ENCODE measurements around the gene DNAAF5. TPM values are rescaled to one million over a fixed set of nuclear protein-coding genes. Genes with fewer than 3 reads are reported as not detected.

Gene DNAAF5
- total and polyA plus RNA-seq, 2 donors (not counting 1 experiment from before 2014, with no cell fraction given): 13.1 to 14.2 TPM

DNA sequence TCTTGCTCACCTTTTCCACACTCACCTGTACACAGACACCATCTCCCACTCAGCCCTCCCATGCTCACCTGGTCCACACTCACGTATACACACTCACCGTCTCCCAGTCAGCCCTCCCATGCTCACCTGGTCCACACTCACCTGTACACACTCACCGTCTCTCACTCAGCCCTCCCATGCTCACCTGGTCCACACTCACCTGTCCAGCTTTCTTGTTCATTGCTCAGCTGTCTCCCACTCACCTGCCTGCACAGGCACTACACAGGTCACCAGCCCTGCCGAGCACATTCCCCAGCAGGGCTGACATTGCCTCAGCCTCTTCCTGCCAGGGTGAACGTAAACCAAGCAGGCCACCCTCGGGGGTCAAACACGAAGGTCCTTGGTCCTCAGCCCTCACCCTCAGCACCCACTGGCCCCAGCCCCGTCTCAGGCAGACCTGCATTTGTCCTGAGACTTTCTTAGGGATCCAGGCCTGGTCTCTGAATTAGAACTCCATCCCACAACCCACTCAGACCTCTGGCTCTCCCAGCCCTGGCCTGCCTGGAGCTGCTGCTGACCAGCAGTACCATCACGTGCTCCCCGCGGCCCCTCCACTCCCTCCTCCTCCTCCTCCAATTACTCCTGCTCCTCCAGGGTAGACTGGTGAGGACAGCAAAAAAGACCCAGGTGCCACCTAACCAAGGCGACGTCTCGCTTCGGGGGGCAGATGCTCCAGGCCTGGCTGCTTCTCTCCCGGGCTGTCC, 12.8 kb upstream of the DNAAF5 start:
- Histone ChIP-seq H3K9ac (ENCODE audit: insufficient read depth, low read length) (no peak overlapping the region), H3K4me1 (ENCODE audit: control insufficient read depth, extremely low read depth, insufficient read depth, low read length) (no peaks in the 10 kb centered on the region), H3K27ac (ENCODE audit: insufficient read depth, low read length) (no peak overlapping the region), H3K9me3 (ENCODE audit: control insufficient read depth, insufficient read depth, low read depth, low read length) (no peaks in the 10 kb centered on the region), H3K27me3 (ENCODE audit: control insufficient read depth, insufficient read depth, low read length) (no peaks in the 10 kb centered on the region), H3K4me3 (replicated peaks in 1 of 4; ENCODE audit: control extremely low read depth in 1 of 4, insufficient read depth in 1 of 4, low read depth in 3 of 4, low read length in 4 of 4) (no peak overlapping the region), H3K79me2 (ENCODE audit: control insufficient read depth, insufficient read depth, low read length) (no peaks in the 10 kb centered on the region), H4K20me1 (ENCODE audit: control insufficient read depth, extremely low read depth, insufficient read depth, low read length) (no peaks in the 10 kb centered on the region), H3K4me2 (ENCODE audit: extremely low read depth, insufficient read depth, low read length) (no peak overlapping the region), H3K36me3 (ENCODE audit: control insufficient read depth, insufficient read depth, low read length) (no peaks in the 10 kb centered on the region), H2AFZ (ENCODE audit: low read length) (no peak overlapping the region)
- TF ChIP-seq, protein P1, sequence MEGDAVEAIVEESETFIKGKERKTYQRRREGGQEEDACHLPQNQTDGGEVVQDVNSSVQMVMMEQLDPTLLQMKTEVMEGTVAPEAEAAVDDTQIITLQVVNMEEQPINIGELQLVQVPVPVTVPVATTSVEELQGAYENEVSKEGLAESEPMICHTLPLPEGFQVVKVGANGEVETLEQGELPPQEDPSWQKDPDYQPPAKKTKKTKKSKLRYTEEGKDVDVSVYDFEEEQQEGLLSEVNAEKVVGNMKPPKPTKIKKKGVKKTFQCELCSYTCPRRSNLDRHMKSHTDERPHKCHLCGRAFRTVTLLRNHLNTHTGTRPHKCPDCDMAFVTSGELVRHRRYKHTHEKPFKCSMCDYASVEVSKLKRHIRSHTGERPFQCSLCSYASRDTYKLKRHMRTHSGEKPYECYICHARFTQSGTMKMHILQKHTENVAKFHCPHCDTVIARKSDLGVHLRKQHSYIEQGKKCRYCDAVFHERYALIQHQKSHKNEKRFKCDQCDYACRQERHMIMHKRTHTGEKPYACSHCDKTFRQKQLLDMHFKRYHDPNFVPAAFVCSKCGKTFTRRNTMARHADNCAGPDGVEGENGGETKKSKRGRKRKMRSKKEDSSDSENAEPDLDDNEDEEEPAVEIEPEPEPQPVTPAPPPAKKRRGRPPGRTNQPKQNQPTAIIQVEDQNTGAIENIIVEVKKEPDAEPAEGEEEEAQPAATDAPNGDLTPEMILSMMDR (conservative IDR thresholded peaks at IDR 0.05 in 1 of 2, IDR thresholded peaks at IDR 0.05 in 1 of 2; ENCODE audit: low read depth in 1 of 2, low read length in 2 of 2): no peak
- no peak for TF ChIP-seq EZH2 (IDR thresholded peaks at IDR 0.05; ENCODE audit: low read length, missing control alignments)
- no peak for DNase-seq (ENCODE audit: low read depth in 2 of 2)

DNA sequence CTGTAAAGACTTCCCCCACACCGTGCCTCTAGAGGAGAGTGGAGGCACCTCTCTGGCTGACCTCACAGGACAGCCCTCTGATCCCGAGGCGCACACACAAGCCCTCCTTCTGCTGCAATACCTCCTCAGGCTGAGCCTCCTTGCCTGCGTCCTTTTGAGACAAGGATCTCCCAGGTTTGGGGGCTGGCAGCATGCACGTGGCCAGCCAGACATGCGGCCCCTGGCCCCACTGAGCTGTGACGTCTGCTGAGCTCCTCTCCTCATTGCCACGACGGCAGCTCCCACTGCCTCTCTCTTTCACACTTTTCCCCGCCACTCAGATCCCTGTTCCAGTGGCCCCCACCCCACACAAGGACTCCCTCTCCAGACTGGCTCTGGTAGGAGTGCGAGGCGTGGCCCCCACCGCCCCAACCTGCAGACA, 12.2 kb upstream of the DNAAF5 start:
- no peak overlapping the region for H3K27ac ChIP-seq (ENCODE audit: insufficient read depth, low read length)
- H2AFZ ChIP-seq (ENCODE audit: low read length): no peak overlapping the region
- no peaks in the 10 kb centered on the region for H3K36me3 ChIP-seq (ENCODE audit: control insufficient read depth, insufficient read depth, low read length)
- no peaks in the 10 kb centered on the region for H3K9me3 ChIP-seq (ENCODE audit: control insufficient read depth, insufficient read depth, low read depth, low read length)
- H3K79me2 ChIP-seq (ENCODE audit: control insufficient read depth, insufficient read depth, low read length): no peaks in the 10 kb centered on the region
- no peaks in the 10 kb centered on the region for H3K27me3 ChIP-seq (ENCODE audit: control insufficient read depth, insufficient read depth, low read length)
- TF ChIP-seq EZH2 (IDR thresholded peaks at IDR 0.05; ENCODE audit: low read length, missing control alignments): no peak
- TF ChIP-seq, protein P1 (conservative IDR thresholded peaks at IDR 0.05 in 1 of 2, IDR thresholded peaks at IDR 0.05 in 1 of 2; ENCODE audit: low read depth in 1 of 2, low read length in 2 of 2): no peak
- no peak overlapping the region for H3K4me3 ChIP-seq (replicated peaks in 1 of 4; ENCODE audit: control extremely low read depth in 1 of 4, insufficient read depth in 1 of 4, low read depth in 3 of 4, low read length in 4 of 4)
- no peaks in the 10 kb centered on the region for H3K4me1 ChIP-seq (ENCODE audit: control insufficient read depth, extremely low read depth, insufficient read depth, low read length)
- H3K4me2 ChIP-seq (ENCODE audit: extremely low read depth, insufficient read depth, low read length): no peak overlapping the region
- H4K20me1 ChIP-seq (ENCODE audit: control insufficient read depth, extremely low read depth, insufficient read depth, low read length): no peaks in the 10 kb centered on the region
- H3K9ac ChIP-seq (ENCODE audit: insufficient read depth, low read length): no peak overlapping the region
- DNase-seq (ENCODE audit: low read depth in 2 of 2): no peak

DNA sequence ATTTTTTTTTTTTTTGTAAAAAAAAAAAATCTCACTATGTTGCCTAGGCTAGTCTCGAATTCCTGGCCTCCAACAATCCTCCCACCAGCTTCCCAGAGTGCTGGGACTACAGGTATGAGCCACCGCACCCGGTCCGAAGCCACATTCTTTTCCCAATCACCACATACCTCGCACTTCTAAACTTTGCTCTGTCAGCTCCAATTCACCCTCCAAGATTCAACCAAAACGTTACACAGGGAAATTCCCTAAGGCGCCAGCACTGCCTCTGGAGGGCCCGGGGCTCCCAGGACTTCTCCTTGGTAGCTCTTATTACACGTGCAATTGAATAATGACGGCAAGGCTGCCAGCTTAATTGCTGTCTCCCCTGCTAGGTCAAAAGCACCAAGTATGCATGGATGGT, 10.3 kb upstream of the DNAAF5 start:
- Histone ChIP-seq H4K20me1 (ENCODE audit: control insufficient read depth, extremely low read depth, insufficient read depth, low read length) (no peaks in the 10 kb centered on the region), H3K27me3 (ENCODE audit: control insufficient read depth, insufficient read depth, low read length) (no peaks in the 10 kb centered on the region), H3K79me2 (ENCODE audit: control insufficient read depth, insufficient read depth, low read length) (no peaks in the 10 kb centered on the region), H3K4me1 (ENCODE audit: control insufficient read depth, extremely low read depth, insufficient read depth, low read length) (no peaks in the 10 kb centered on the region), H3K9ac (ENCODE audit: insufficient read depth, low read length) (no peak overlapping the region), H3K27ac (ENCODE audit: insufficient read depth, low read length) (no peak overlapping the region), H3K9me3 (ENCODE audit: control insufficient read depth, insufficient read depth, low read depth, low read length) (no peaks in the 10 kb centered on the region), H2AFZ (ENCODE audit: low read length) (no peak overlapping the region), H3K4me2 (ENCODE audit: extremely low read depth, insufficient read depth, low read length) (no peak overlapping the region), H3K4me3 (replicated peaks in 1 of 4; ENCODE audit: control extremely low read depth in 1 of 4, insufficient read depth in 1 of 4, low read depth in 3 of 4, low read length in 4 of 4) (no peak overlapping the region), H3K36me3 (ENCODE audit: control insufficient read depth, insufficient read depth, low read length) (no peaks in the 10 kb centered on the region)
- TF ChIP-seq EZH2 (IDR thresholded peaks at IDR 0.05; ENCODE audit: low read length, missing control alignments): no peak
- TF ChIP-seq, protein P1 (conservative IDR thresholded peaks at IDR 0.05 in 1 of 2, IDR thresholded peaks at IDR 0.05 in 1 of 2; ENCODE audit: low read depth in 1 of 2, low read length in 2 of 2): no peak
- no peak for DNase-seq (ENCODE audit: low read depth in 2 of 2)

Data from fibroblast of lung (primary cell).